Panc1 (cell line): ENCODE results near the gene C20orf204. TPM values are rescaled to one million over a fixed set of nuclear protein-coding genes. Genes with fewer than 3 reads are reported as not detected.

ENCODE experiments used
- ATAC-seq: fragments of 200-7000 bp; cut with Tn5 transposase; 2 replicates; pipeline ENCODE4 v1.9.1; 2020; ENCODE audit warnings: mild to moderate bottlenecking, moderate library complexity
- BruUV-seq: library from RNA; stranded (reverse); fragments of 400-500 nt; replicated peaks from 2 replicates; lab custom pipeline; 2021; lab: Mats Ljungman, UMichigan
- CTCF ChIA-PET: fragments of 300-600 bp; sonication (Branson Sonifier 250); formaldehyde crosslinking; loops from one replicate; lab custom pipeline; 2022; ENCODE audit warnings: antibody characterized with exemption; lab: Charles Lee
- POLR2A ChIA-PET: fragments of 300-600 bp; sonication (Branson Sonifier 250); formaldehyde crosslinking; loops from one replicate; lab custom pipeline; 2022; ENCODE audit warnings: antibody characterized with exemption; lab: Charles Lee
- DNase-seq: peaks from one replicate; pipeline ENCODE4 v3.0.0-alpha.2; 2010; ENCODE audit warnings: low read depth, low spot score
- H3K27ac ChIP-seq: 2 replicates; pipeline ENCODE4 v1.5.1; 2011; ENCODE audit warnings: mild to moderate bottlenecking, low read length, inconsistent platforms
- H3K27me3 ChIP-seq: fragments of 200-500 bp; sonication (Bioruptor generic); 2 replicates; pipeline ENCODE4 v1.6.0; 2014; ENCODE audit warnings: low read length, inconsistent platforms; ENCODE audit not compliant: control insufficient read depth, insufficient read depth
- H3K36me3 ChIP-seq: fragments of 200-500 bp; sonication (Bioruptor generic); 2 replicates; pipeline ENCODE4 v1.5.1; 2014; ENCODE audit warnings: inconsistent platforms, mild to moderate bottlenecking, low read length, moderate library complexity; ENCODE audit not compliant: control insufficient read depth, insufficient read depth
- H3K4me1 ChIP-seq: 2 replicates; pipeline ENCODE4 v1.5.1; 2011; ENCODE audit warnings: inconsistent platforms, mild to moderate bottlenecking, low read length, moderate library complexity; ENCODE audit not compliant: control insufficient read depth, insufficient read depth
- H3K4me3 ChIP-seq, 2 experiments: 2 replicates each; pipeline ENCODE4 v1.5.1; 2011 to 2012; ENCODE audit warnings: low read depth in 2 of 2, low read length in 2 of 2, mild to moderate bottlenecking in 2 of 2, inconsistent platforms in 1 of 2, moderate library complexity in 1 of 2
- H3K9me3 ChIP-seq: fragments of 200-500 bp; sonication (Bioruptor generic); 2 replicates; pipeline ENCODE4 v1.5.1; 2014; ENCODE audit warnings: low read depth, mild to moderate bottlenecking, inconsistent platforms, low read length, moderate library complexity; ENCODE audit not compliant: control insufficient read depth, insufficient read depth
- CTCF ChIP-seq: fragments of 450-650 bp; IDR thresholded peaks from 2 replicates; pipeline ENCODE4 v1.5.1; 2017; ENCODE audit warnings: mild to moderate bottlenecking
- POLR2AphosphoS5 ChIP-seq: IDR thresholded peaks from 2 replicates; pipeline ENCODE4 v1.6.1; 2012; ENCODE audit warnings: mild to moderate bottlenecking, low read depth, low read length, moderate library complexity
- SIN3A ChIP-seq: IDR thresholded peaks from 2 replicates; pipeline ENCODE4 v1.6.1; 2012; ENCODE audit warnings: low read depth, mild to moderate bottlenecking, low read length, moderate library complexity, borderline replicate concordance; ENCODE audit not compliant: insufficient read depth
- TCF7L2 ChIP-seq: IDR thresholded peaks from 2 replicates; pipeline ENCODE4 v1.6.1; 2011; ENCODE audit warnings: mild to moderate bottlenecking, low read depth, low read length, inconsistent platforms
- in situ Hi-C: cut with HindIII; loops from 2 replicates; pipeline ENCODE4 v1.10.0; 2016; ENCODE audit warnings: low sequenced_read_pairs, low pct_unique_long_range_greater_than_20kb
- intact Hi-C: fragments of 100-400 bp; cut with micrococcal nuclease; formaldehyde crosslinking; loops from one replicate; pipeline ENCODE4 v1.10.0; 2022; ENCODE audit not compliant: unreplicated experiment
- total RNA-seq: library from RNA; stranded (reverse); gene quantifications from one replicate; pipeline ENCODE4 v1.2.1, GENCODE V29; 2021; ENCODE audit not compliant: unreplicated experiment
- TF ChIP-seq, protein P1 (sequence below), 2 experiments: IDR thresholded peaks; 2 replicates each; pipeline ENCODE4 v1.6.1; 2011 to 2012; ENCODE audit warnings: low read depth in 2 of 2, control low read depth in 1 of 2, low read length in 1 of 2, mild to moderate bottlenecking in 1 of 2, moderate library complexity in 1 of 2; ENCODE audit not compliant: insufficient read depth in 1 of 2

The C20orf204 gene
- total RNA-seq, 1 experiment from 2014 or later: 1.9 TPM

DNA sequence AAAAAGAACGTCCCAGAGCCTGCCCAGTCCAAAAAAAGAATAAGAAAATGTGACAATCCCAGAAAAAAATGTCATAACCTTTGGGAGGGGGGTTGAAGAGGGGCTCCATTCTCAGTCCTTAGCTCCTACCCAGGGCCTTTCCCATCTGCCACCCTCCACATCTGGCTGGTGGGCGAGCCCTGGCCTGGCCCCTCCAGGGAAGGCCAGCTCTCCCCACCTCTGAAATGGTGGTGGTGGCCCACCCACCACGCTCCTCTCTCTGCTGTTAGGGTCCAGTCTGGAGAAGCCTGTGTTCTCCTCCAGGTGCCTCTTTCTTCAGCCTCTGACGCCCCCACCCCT lies 42.9 kb downstream of the C20orf204 start:
- ChIA-PET CTCF (no interaction called here), POLR2A (no interaction called here)
- no peaks in the 10 kb centered on the region for H3K36me3 ChIP-seq
- ATAC-seq (no peak), DNase-seq (no peak)
- H3K27ac ChIP-seq: peak overlapping the region; percentile 87
- H3K9me3 ChIP-seq: no peaks in the 10 kb centered on the region
- peak overlapping the region; percentile 78 to 82 for H3K4me3 ChIP-seq
- in situ Hi-C loops: no loop called here
- no peaks in the 10 kb centered on the region for H3K27me3 ChIP-seq
- no TSS peak for BruUV-seq
- peaks cover 21% of the 10 kb centered on the region for H3K4me1 ChIP-seq
- TF ChIP-seq, protein P1, sequence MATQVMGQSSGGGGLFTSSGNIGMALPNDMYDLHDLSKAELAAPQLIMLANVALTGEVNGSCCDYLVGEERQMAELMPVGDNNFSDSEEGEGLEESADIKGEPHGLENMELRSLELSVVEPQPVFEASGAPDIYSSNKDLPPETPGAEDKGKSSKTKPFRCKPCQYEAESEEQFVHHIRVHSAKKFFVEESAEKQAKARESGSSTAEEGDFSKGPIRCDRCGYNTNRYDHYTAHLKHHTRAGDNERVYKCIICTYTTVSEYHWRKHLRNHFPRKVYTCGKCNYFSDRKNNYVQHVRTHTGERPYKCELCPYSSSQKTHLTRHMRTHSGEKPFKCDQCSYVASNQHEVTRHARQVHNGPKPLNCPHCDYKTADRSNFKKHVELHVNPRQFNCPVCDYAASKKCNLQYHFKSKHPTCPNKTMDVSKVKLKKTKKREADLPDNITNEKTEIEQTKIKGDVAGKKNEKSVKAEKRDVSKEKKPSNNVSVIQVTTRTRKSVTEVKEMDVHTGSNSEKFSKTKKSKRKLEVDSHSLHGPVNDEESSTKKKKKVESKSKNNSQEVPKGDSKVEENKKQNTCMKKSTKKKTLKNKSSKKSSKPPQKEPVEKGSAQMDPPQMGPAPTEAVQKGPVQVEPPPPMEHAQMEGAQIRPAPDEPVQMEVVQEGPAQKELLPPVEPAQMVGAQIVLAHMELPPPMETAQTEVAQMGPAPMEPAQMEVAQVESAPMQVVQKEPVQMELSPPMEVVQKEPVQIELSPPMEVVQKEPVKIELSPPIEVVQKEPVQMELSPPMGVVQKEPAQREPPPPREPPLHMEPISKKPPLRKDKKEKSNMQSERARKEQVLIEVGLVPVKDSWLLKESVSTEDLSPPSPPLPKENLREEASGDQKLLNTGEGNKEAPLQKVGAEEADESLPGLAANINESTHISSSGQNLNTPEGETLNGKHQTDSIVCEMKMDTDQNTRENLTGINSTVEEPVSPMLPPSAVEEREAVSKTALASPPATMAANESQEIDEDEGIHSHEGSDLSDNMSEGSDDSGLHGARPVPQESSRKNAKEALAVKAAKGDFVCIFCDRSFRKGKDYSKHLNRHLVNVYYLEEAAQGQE (IDR thresholded peaks at IDR 0.05; ENCODE audit: insufficient read depth in 1 of 2, low read depth in 2 of 2, low read length in 1 of 2): no peak
- TF ChIP-seq POLR2AphosphoS5 (no peak), SIN3A (no peak), TCF7L2 (no peak), CTCF (no peak)
- intact Hi-C loops: no loop called here

GRCh38 chr20:64079273-64080012 lies 43.5 kb downstream of the C20orf204 start, which contains the start of gene RGS19:
RGS19 (minus strand) TSS chr20:64079518; CDS start chr20:64076886, 2,632 bp downstream.
- DNase-seq (no peak), ATAC-seq (peak; percentile 76)
- peaks cover 21% of the 10 kb centered on the region for H3K4me1 ChIP-seq
- BruUV-seq: no TSS peak
- intact Hi-C loops (no loop called here), in situ Hi-C loops (no loop called here)
- CTCF ChIA-PET: interaction anchor here (0.5 kb wide), 1 partner anchor 89 kb away, joined by 4 read pairs; no protein-coding TSS in a partner anchor
- H3K27ac ChIP-seq: peak within 1 kb of the TSS; percentile 87
- POLR2A ChIA-PET: interaction anchor here (0.6 kb wide), 1 partner anchor 40 kb away, joined by 3 read pairs; no protein-coding TSS in a partner anchor
- no peaks in the 10 kb centered on the region for H3K9me3 ChIP-seq
- no peaks in the 10 kb centered on the region for H3K27me3 ChIP-seq
- TF ChIP-seq, protein P1 (IDR thresholded peaks at IDR 0.05; ENCODE audit: insufficient read depth in 1 of 2, low read depth in 2 of 2, low read length in 1 of 2): no peak
- TF ChIP-seq CTCF (no peak), TCF7L2 (no peak), POLR2AphosphoS5 (no peak), SIN3A (no peak)
- no peaks in the 10 kb centered on the region for H3K36me3 ChIP-seq
- H3K4me3 ChIP-seq: peak within 1 kb of the TSS; percentile 78 to 82
